B cell (primary cell): ENCODE data around the gene PRKG2. TPM values are rescaled to one million over a fixed set of nuclear protein-coding genes. Genes with fewer than 3 reads are reported as not detected.

ENCODE experiments used
- ATAC-seq: fragments of 200-7000 bp; cut with Tn5 transposase; one replicate; pipeline ENCODE4 v1.10.0; 2021; ENCODE audit warnings: low read depth, mild to moderate bottlenecking, moderate number of reproducible peaks, moderate library complexity
- CTCF ChIA-PET: fragments of 350-600 bp; sonication (Branson Sonifier 250); formaldehyde crosslinking; loops from one replicate; lab custom pipeline; 2021; ENCODE audit warnings: antibody characterized with exemption, inconsistent platforms; lab: Charles Lee
- POLR2A ChIA-PET: fragments of 350-600 bp; sonication (Branson Sonifier 250); formaldehyde crosslinking; loops from one replicate; lab custom pipeline; 2021; ENCODE audit warnings: antibody characterized with exemption; lab: Charles Lee
- DNase-seq: peaks from one replicate; pipeline ENCODE4 v3.0.0; 2013
- H2AFZ ChIP-seq: 2 replicates; pipeline ENCODE4 v1.6.1; 2012; ENCODE audit warnings: mild to moderate bottlenecking, low read depth, low read length; ENCODE audit not compliant: insufficient read depth, poor library complexity, severe bottlenecking
- H3K27ac ChIP-seq, 2 donors: 1 replicate in 1 of 2; 2 replicates in 1 of 2; pipeline ENCODE4 v1.5.1; 2012 to 2013; ENCODE audit warnings: low read length in 2 of 2, mild to moderate bottlenecking in 2 of 2, moderate library complexity in 1 of 2
- H3K27me3 ChIP-seq, 4 experiments: fragments of 200-600 bp in 1 of 4; sonication (generic) in 1 of 4; replicated peaks in 1 of 4; 1 replicate in 2 of 4; 2 replicates in 2 of 4; pipeline versions ENCODE4 v1.6.1 to v1.7.0; 2013 to 2016; ENCODE audit warnings: low read length in 3 of 4, mild to moderate bottlenecking in 2 of 4, mixed read lengths in 1 of 4, moderate library complexity in 1 of 4; ENCODE audit not compliant: insufficient read depth in 4 of 4, control insufficient read depth in 3 of 4; ENCODE audit errors: control extremely low read depth in 1 of 4
- H3K36me3 ChIP-seq, 2 experiments: replicated peaks in 1 of 2; 1 replicate in 1 of 2; 2 replicates in 1 of 2; pipeline versions ENCODE4 v1.6.1 to v1.7.1; 2013; ENCODE audit warnings: low read length in 1 of 2; ENCODE audit not compliant: insufficient read depth in 2 of 2, control insufficient read depth in 1 of 2; ENCODE audit errors: control extremely low read depth in 1 of 2, extremely low read depth in 1 of 2
- H3K4me1 ChIP-seq, 2 donors: fragments of 200-600 bp in 1 of 2; sonication (generic) in 1 of 2; 1 replicate in 1 of 2; 2 replicates in 1 of 2; pipeline versions ENCODE4 v1.5.1 to v1.6.1; 2013 to 2017; ENCODE audit warnings: low read length in 2 of 2; ENCODE audit not compliant: control insufficient read depth in 2 of 2, insufficient read depth in 2 of 2
- H3K4me2 ChIP-seq: replicated peaks from 2 replicates; pipeline ENCODE3; 2012; ENCODE audit warnings: mild to moderate bottlenecking, low read depth, low read length; ENCODE audit not compliant: poor library complexity, severe bottlenecking
- H3K4me3 ChIP-seq, 5 experiments: fragments of 200-600 bp in 1 of 5; sonication (generic) in 1 of 5; 1 replicate in 3 of 5; 2 replicates in 2 of 5; pipeline versions ENCODE4 v1.5.1 to v1.7.0; 2011 to 2016; ENCODE audit warnings: low read length in 4 of 5, mild to moderate bottlenecking in 4 of 5, low read depth in 2 of 5, control low read depth in 1 of 5, moderate library complexity in 1 of 5; ENCODE audit not compliant: insufficient read depth in 1 of 5; ENCODE audit errors: control extremely low read depth in 1 of 5, extremely low read depth in 1 of 5
- H3K79me2 ChIP-seq: fragments of 200-600 bp; sonication (generic); one replicate; pipeline ENCODE4 v1.6.0; 2016; ENCODE audit warnings: low read length; ENCODE audit not compliant: control insufficient read depth, insufficient read depth
- H3K9ac ChIP-seq: fragments of 200-600 bp; sonication (generic); 2 replicates; pipeline ENCODE4 v1.6.1; 2017; ENCODE audit warnings: mild to moderate bottlenecking, low read length, moderate library complexity
- H3K9me3 ChIP-seq, 3 donors: one replicate each; pipeline versions ENCODE4 v1.6.1 to v1.7.1; 2013; ENCODE audit warnings: low read length in 2 of 3; ENCODE audit not compliant: control insufficient read depth in 2 of 3, insufficient read depth in 1 of 3; ENCODE audit errors: control extremely low read depth in 1 of 3
- H4K20me1 ChIP-seq: 2 replicates; pipeline ENCODE4 v1.6.0; 2012; ENCODE audit warnings: mild to moderate bottlenecking, low read length; ENCODE audit not compliant: insufficient read depth, control insufficient read depth, poor library complexity, severe bottlenecking
- H3K27ac Mint-ChIP-seq: one replicate; pipeline ENCODE4 v1.8.0; 2021; ENCODE audit warnings: mixed read lengths
- H3K27me3 Mint-ChIP-seq: one replicate; pipeline ENCODE4 v1.8.0; 2021; ENCODE audit warnings: mixed read lengths
- H3K4me1 Mint-ChIP-seq: one replicate; pipeline ENCODE4 v1.8.0; 2021; ENCODE audit warnings: mixed read lengths
- H3K4me3 Mint-ChIP-seq: one replicate; pipeline ENCODE4 v1.8.0; 2021; ENCODE audit warnings: mixed read lengths
- H3K9me3 Mint-ChIP-seq: one replicate; pipeline ENCODE4 v1.8.0; 2022; ENCODE audit warnings: mixed read lengths; ENCODE audit not compliant: insufficient read depth
- EZH2 ChIP-seq: IDR thresholded peaks from 2 replicates; pipeline ENCODE4 v1.6.1; 2012; ENCODE audit warnings: borderline replicate concordance, low read depth, mild to moderate bottlenecking, moderate library complexity, low read length; ENCODE audit not compliant: insufficient read depth, poor library complexity, severe bottlenecking
- WGBS: methylation state at CpG from one replicate; pipeline ENCODE4 v1.1.5; 2013; ENCODE audit warnings: missing lambda C conversion rate; ENCODE audit not compliant: insufficient coverage; 5-methylcytosine and 5-hydroxymethylcytosine counted together
- intact Hi-C: fragments of 100-400 bp; cut with micrococcal nuclease; formaldehyde crosslinking; loops from one replicate; pipeline ENCODE4 v1.10.0; 2022
- polyA plus RNA-seq: library from polyadenylated mRNA; depleted of rRNA; stranded (reverse); fragments of >200 nt; gene quantifications from 2 replicates; pipeline ENCODE4 v1.2.3, GENCODE V29; 2012
- total RNA-seq, 2 donors: library from RNA; stranded (reverse); fragments of 120-200 nt in 1 of 2; gene quantifications; 1 replicate in 1 of 2; 2 replicates in 1 of 2; pipeline versions ENCODE4 v1.2.3 to v1.2.4, GENCODE V29; 2013 to 2022
- TF ChIP-seq, protein P1 (sequence below): fragments of 200-600 bp; IDR thresholded peaks from one replicate; pipeline ENCODE4 v1.8.0; 2022; ENCODE audit warnings: antibody characterized with exemption, mild to moderate bottlenecking

Gene PRKG2
- total and polyA plus RNA-seq, 2 donors (not counting 1 experiment from before 2014, with no cell fraction given), result 0.61 to 0.86 TPM

DNA sequence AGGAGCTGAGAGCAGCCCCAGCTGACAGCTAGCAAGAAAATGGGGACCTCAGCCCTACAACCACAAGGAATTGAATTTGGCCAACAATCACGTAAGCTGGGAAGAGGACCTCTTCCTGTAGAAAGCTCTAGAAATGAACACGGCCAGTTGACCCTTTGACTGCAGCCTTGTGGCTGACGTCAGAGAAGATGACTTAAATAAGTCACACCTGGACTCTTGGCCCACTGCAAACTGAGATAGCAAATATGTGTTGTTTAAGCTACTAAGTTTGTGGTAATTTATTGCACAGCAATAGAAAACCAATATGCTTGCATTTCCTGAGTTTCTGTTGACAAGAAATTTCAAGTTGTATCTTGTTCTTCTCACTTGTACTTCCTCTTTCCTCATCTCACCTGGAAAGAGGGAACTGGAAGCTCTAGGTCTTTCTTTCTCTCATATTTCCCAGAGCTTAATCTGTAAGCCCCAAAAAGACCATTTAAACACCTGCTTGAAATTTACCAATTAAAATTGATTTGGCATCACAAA, 18.8 kb downstream of the PRKG2 start:
- no peak overlapping the region for H3K9ac ChIP-seq
- H3K9me3 ChIP-seq, result no peaks in the 10 kb centered on the region
- no peak overlapping the region for H3K4me3 ChIP-seq
- Mint-ChIP-seq H3K4me3 (no peak overlapping the region), H3K27me3 (no peaks in the 10 kb centered on the region), H3K9me3 (no peaks in the 10 kb centered on the region), H3K4me1 (no peaks in the 10 kb centered on the region), H3K27ac (no peak overlapping the region)
- DNase-seq (no peak), ATAC-seq (no peak)
- TF ChIP-seq EZH2, result no peak
- TF ChIP-seq, protein P1, sequence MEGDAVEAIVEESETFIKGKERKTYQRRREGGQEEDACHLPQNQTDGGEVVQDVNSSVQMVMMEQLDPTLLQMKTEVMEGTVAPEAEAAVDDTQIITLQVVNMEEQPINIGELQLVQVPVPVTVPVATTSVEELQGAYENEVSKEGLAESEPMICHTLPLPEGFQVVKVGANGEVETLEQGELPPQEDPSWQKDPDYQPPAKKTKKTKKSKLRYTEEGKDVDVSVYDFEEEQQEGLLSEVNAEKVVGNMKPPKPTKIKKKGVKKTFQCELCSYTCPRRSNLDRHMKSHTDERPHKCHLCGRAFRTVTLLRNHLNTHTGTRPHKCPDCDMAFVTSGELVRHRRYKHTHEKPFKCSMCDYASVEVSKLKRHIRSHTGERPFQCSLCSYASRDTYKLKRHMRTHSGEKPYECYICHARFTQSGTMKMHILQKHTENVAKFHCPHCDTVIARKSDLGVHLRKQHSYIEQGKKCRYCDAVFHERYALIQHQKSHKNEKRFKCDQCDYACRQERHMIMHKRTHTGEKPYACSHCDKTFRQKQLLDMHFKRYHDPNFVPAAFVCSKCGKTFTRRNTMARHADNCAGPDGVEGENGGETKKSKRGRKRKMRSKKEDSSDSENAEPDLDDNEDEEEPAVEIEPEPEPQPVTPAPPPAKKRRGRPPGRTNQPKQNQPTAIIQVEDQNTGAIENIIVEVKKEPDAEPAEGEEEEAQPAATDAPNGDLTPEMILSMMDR, result no peak
- POLR2A ChIA-PET, result no interaction called here
- H3K79me2 ChIP-seq, result no peaks in the 10 kb centered on the region
- no peak overlapping the region for H3K27ac ChIP-seq
- no peaks in the 10 kb centered on the region for H4K20me1 ChIP-seq
- 70% methylated on average over 3 of the region's 3 CpGs for WGBS
- no peaks in the 10 kb centered on the region for H3K4me1 ChIP-seq
- CTCF ChIA-PET, result no interaction called here
- no peaks in the 10 kb centered on the region for H3K27me3 ChIP-seq
- intact Hi-C loops, result no loop called here
- H3K4me2 ChIP-seq, result no peak overlapping the region
- H2AFZ ChIP-seq, result no peak overlapping the region
- no peaks in the 10 kb centered on the region for H3K36me3 ChIP-seq

DNA sequence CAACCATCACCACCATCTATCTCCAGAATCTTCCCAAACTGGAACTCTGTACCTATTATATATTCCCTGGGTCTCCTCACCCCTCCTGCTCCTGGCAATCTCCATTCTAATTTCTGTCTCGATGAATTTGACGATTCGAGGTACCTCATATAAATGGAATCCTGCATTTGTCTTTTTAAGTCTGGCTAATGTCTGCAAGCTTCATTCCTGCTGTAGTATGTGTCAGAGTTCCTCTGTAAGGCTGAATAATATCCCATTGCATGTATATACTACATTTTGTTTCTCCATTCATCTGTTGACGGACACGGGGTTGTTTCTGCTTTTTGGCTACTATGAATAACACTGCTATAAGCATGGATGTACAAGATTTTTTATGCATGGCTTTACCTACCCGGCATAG, 19.5 kb downstream of the PRKG2 start:
- H3K9me3 ChIP-seq, result no peaks in the 10 kb centered on the region
- H3K36me3 ChIP-seq, result no peaks in the 10 kb centered on the region
- H3K79me2 ChIP-seq, result no peaks in the 10 kb centered on the region
- H3K27ac Mint-ChIP-seq, result no peak overlapping the region
- no peaks in the 10 kb centered on the region for H3K27me3 Mint-ChIP-seq
- no peaks in the 10 kb centered on the region for H3K4me1 ChIP-seq
- H3K27ac ChIP-seq, result no peak overlapping the region
- H3K4me1 Mint-ChIP-seq, result no peaks in the 10 kb centered on the region
- H3K9ac ChIP-seq, result no peak overlapping the region
- WGBS, result 92% methylated on average over 2 of the region's 6 CpGs
- intact Hi-C loops, result no loop called here
- DNase-seq, result no peak
- no peaks in the 10 kb centered on the region for H3K9me3 Mint-ChIP-seq
- ChIA-PET CTCF (no interaction called here), POLR2A (no interaction called here)
- no peaks in the 10 kb centered on the region for H3K27me3 ChIP-seq
- H3K4me3 Mint-ChIP-seq, result no peak overlapping the region
- H2AFZ ChIP-seq, result no peak overlapping the region
- no peak for ATAC-seq
- H3K4me2 ChIP-seq, result no peak overlapping the region
- TF ChIP-seq, protein P1, result no peak
- H4K20me1 ChIP-seq, result no peaks in the 10 kb centered on the region
- no peak overlapping the region for H3K4me3 ChIP-seq
